Mucosa of stomach (tissue), 1 donor: ENCODE data around the gene OBSL1.
A peak's percentile ranks its signal among the peaks of the same experiment; 100 is the strongest.

Source experiments
- H3K27me3 ChIP-seq: one replicate; pipeline ENCODE4 v1.7.0; 2013; ENCODE audit warnings: mild to moderate bottlenecking, low read length; ENCODE audit not compliant: control insufficient read depth, insufficient read depth
- H3K36me3 ChIP-seq: one replicate; pipeline ENCODE4 v1.7.0; 2013; ENCODE audit warnings: low read length; ENCODE audit not compliant: control insufficient read depth, insufficient read depth
- H3K4me1 ChIP-seq: one replicate; pipeline ENCODE4 v1.7.0; 2013; ENCODE audit warnings: mild to moderate bottlenecking, low read length; ENCODE audit not compliant: control insufficient read depth, insufficient read depth
- H3K4me3 ChIP-seq: one replicate; pipeline ENCODE4 v1.7.0; 2013; ENCODE audit warnings: low read length
- H3K9ac ChIP-seq: one replicate; pipeline ENCODE4 v1.7.0; 2013; ENCODE audit warnings: mild to moderate bottlenecking, low read length, moderate library complexity
- H3K9me3 ChIP-seq: one replicate; pipeline ENCODE4 v1.7.0; 2013; ENCODE audit warnings: mild to moderate bottlenecking, low read length, moderate library complexity; ENCODE audit not compliant: control insufficient read depth
- donor health status: Pancreatic carcinoma.

Gene OBSL1

GRCh38 chr2:219571311-219572236 is at the start of gene OBSL1:
TSS of gene OBSL1 (minus strand) at chr2:219571539. CDS start at chr2:219571232, 307 bp downstream.
- Histone ChIP-seq H3K36me3 (no peaks in the 10 kb centered on the region), H3K27me3 (peaks cover 36% of the 10 kb centered on the region), H3K9me3 (no peaks in the 10 kb centered on the region), H3K9ac (peak within 1 kb of the TSS; percentile 59), H3K4me1 (peaks cover 7% of the 10 kb centered on the region), H3K4me3 (no peak within 1 kb of the TSS)

GRCh38 chr2:219620546-219620945 is 49.2 kb upstream of the OBSL1 start:
- Histone ChIP-seq H3K36me3 (peaks cover 4% of the 10 kb centered on the region), H3K4me1 (no peaks in the 10 kb centered on the region), H3K4me3 (no peak overlapping the region), H3K27me3 (no peaks in the 10 kb centered on the region), H3K9me3 (no peaks in the 10 kb centered on the region), H3K9ac (no peak overlapping the region)

- H3K4me1 ChIP-seq, result no peaks in the 10 kb centered on the region
- H3K36me3 ChIP-seq, result peaks cover 4% of the 10 kb centered on the region
- H3K27me3 ChIP-seq, result no peaks in the 10 kb centered on the region
- no peak overlapping the region for H3K9ac ChIP-seq
- H3K4me3 ChIP-seq, result no peak overlapping the region
- H3K9me3 ChIP-seq, result no peaks in the 10 kb centered on the region
These were observed 47.9 kb upstream of the OBSL1 start for GRCh38 chr2:219619235-219619634.

DNA sequence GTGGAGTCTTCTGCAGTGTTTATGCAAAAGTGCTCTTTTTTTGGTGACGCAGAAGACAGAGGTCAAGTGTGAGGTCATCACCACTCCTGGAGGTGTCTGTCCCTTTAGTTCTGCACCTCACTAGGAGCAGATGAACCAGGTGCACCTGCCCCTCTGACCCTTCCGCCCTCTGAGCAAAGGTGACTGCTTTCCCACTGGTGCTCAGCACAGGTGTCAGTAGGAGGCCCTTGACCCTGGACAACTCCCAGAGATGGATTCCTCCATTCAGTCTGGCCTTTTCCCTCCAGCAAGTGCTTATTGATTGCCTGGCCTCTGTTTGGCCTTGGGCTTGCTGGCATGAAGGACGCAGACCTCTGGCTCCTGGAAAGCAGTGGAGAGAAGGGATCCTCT is 47.4 kb upstream of the OBSL1 start:
- Histone ChIP-seq H3K36me3 (peaks cover 4% of the 10 kb centered on the region), H3K9ac (no peak overlapping the region), H3K4me1 (no peaks in the 10 kb centered on the region), H3K27me3 (no peaks in the 10 kb centered on the region), H3K9me3 (no peaks in the 10 kb centered on the region), H3K4me3 (no peak overlapping the region)

- no peak overlapping the region for H3K4me3 ChIP-seq
- H3K9me3 ChIP-seq, result no peaks in the 10 kb centered on the region
- H3K36me3 ChIP-seq, result peaks cover 4% of the 10 kb centered on the region
- no peaks in the 10 kb centered on the region for H3K27me3 ChIP-seq
- H3K9ac ChIP-seq, result no peak overlapping the region
- no peaks in the 10 kb centered on the region for H3K4me1 ChIP-seq
These were observed 45.2 kb upstream of the OBSL1 start for GRCh38 chr2:219616550-219616949.

DNA sequence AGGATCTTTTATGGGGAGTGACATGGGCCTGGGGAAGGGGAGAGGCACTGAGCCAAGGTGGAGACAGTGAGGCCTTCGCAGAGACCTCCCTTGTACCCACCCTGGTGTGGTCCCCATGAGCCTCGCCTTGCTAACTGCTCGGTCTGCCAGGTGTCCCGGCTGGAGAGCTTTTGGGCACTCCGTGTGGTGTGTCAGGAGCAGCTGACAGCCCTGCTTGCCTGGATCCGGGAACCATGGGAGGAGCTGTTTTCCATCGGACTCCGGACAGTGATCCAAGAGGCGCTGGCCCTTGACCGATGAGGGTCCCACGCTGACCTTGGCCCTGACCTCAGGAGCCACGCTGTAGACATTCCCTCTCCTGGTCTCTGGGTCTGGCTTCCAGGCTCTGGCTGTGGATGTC is 44.6 kb upstream of the OBSL1 start:
- Histone ChIP-seq H3K9ac (no peak overlapping the region), H3K27me3 (no peaks in the 10 kb centered on the region), H3K9me3 (no peaks in the 10 kb centered on the region), H3K36me3 (peaks cover 4% of the 10 kb centered on the region), H3K4me1 (no peaks in the 10 kb centered on the region), H3K4me3 (no peak overlapping the region)

- H3K9ac ChIP-seq, result no peak overlapping the region
- no peaks in the 10 kb centered on the region for H3K27me3 ChIP-seq
- H3K4me1 ChIP-seq, result no peaks in the 10 kb centered on the region
- H3K4me3 ChIP-seq, result no peak overlapping the region
- H3K9me3 ChIP-seq, result no peaks in the 10 kb centered on the region
- peaks cover 4% of the 10 kb centered on the region for H3K36me3 ChIP-seq
These were observed 43.7 kb upstream of the OBSL1 start for GRCh38 chr2:219615036-219615435.

- H3K4me3 ChIP-seq, result no peak overlapping the region
- H3K9ac ChIP-seq, result no peak overlapping the region
- no peaks in the 10 kb centered on the region for H3K4me1 ChIP-seq
- H3K27me3 ChIP-seq, result no peaks in the 10 kb centered on the region
- H3K36me3 ChIP-seq, result peaks cover 4% of the 10 kb centered on the region
- H3K9me3 ChIP-seq, result no peaks in the 10 kb centered on the region
These were observed 42.9 kb upstream of the OBSL1 start for GRCh38 chr2:219614076-219614860.

- Histone ChIP-seq H3K4me1 (no peaks in the 10 kb centered on the region), H3K4me3 (no peak overlapping the region), H3K27me3 (no peaks in the 10 kb centered on the region), H3K9ac (no peak overlapping the region), H3K9me3 (no peaks in the 10 kb centered on the region), H3K36me3 (peaks cover 4% of the 10 kb centered on the region)
These were observed 42.2 kb upstream of the OBSL1 start for GRCh38 chr2:219613461-219614070.

DNA sequence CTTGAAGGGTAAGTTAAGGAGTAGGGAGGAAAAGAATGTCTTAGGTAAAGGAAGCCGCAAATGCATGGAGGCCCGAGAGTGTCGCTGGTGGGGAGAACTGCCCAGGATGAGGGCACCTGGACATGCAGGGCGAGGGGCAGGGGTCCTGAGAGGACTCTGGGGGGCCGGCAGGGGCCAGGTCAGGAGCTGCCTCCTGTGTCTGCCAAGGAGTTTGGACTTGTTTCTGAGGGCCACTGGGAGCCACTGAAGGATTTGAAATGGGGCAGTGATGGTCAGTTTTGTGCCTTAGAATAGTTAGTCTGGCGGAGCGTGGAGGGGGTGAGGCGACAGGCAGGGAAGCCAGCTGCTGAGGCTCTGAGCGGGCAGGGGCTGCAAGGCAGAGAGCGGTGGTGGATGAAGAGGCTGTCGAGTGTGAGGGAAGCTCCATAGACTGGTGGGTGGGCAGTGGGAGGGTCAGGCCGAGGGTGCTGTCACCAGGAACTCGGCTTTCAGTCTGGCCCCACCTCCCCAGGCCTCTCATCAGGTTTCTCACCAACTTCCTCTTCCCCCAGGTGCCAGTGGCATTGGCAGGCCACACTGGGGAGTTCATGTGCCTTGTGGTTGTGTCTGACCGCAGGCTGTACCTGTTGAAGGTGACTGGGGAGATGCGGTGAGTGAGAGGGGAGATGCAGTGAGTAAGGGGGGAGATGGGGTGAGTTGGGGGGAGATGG is 41.4 kb upstream of the OBSL1 start:
- H3K9me3 ChIP-seq, result no peaks in the 10 kb centered on the region
- no peaks in the 10 kb centered on the region for H3K4me1 ChIP-seq
- H3K27me3 ChIP-seq, result no peaks in the 10 kb centered on the region
- H3K36me3 ChIP-seq, result peaks cover 4% of the 10 kb centered on the region
- H3K9ac ChIP-seq, result no peak overlapping the region
- no peak overlapping the region for H3K4me3 ChIP-seq

DNA sequence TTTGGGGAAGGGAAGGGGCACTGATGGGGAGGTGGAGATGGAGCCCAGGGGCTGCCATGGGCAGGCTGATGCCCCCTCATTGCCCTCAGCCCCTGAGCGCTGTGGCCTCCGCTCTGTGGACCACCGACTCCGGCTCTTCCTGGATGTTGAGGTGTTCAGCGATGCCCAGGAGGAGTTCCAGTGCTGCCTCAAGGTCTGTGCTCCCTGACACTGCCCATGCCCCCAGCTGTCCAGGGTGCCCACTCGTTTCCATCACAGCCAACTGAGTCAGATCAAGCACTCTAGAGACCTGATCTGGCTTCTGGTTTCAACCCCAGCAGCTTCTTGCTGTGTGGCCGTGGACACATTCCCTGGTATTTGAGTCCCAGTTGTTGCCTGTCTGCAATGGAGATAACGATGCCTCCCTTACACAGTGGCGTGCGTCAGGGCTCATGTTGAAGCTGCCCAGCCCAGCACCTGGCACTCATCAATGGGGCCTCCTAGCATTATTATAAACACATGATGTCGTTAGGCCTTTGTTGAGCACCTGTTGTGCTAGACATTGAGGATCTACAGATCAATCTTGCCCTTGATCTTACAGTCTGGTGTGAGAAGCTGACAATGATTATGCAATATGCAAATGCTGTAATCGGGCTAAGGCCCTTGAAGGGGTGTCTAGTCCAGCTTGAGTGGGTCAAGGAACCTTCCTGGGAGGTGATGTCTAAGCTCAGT is 40.7 kb upstream of the OBSL1 start:
- no peak overlapping the region for H3K9ac ChIP-seq
- no peaks in the 10 kb centered on the region for H3K4me1 ChIP-seq
- no peaks in the 10 kb centered on the region for H3K27me3 ChIP-seq
- H3K4me3 ChIP-seq, result no peak overlapping the region
- no peaks in the 10 kb centered on the region for H3K9me3 ChIP-seq
- peaks cover 4% of the 10 kb centered on the region for H3K36me3 ChIP-seq
